Measurements from ENCODE around the gene PAK3. TPM values are rescaled to one million over a fixed set of nuclear protein-coding genes. Genes with fewer than 3 reads are reported as not detected.

Gene PAK3
- 119 TPM for total RNA-seq

DNA sequence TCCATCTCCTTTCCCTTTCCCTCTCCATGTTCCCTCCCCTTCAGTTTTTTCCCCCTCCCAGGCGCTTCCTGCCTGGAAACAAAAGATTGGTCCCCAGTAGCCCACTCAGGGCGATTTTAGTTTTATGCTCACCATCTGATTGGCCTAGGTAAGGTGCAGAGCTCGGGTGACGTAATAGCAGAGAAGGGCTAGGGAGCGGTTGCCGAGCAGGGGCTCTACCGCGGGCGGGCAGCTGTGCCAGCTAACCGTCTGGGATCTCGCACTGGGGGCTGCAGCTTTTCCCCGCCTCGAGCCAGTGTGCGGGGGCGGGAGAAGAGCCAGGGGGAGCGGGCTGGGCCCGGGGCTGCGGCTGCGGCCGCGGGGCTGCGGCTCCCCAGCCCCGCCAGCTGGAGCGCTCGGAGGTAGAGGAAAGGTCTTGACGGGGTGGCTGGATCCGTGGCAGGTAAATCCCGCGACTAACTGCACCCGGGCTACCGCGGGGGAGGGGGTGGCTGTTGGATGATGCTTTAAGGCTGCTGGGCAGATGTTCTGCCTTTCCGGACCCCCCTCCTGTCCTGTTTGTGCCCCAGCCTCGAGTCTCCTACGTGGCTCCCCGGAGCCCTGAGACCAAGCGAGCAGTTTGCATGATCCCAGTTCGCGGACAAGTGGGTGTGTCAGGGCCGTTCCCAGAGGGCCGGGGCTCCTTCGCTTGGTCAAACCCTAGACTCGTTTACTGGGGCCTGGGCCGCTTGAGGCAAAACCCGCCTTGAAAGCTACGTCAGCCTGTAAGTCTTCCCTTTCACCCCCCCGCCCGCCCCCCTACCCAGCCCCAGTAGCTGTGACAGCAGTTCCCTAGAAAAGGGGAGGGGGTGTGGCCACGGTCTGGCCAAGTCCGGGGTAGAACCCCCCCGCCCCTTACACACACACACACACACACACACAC, at the start of gene PAK3:
Gene PAK3, plus strand, starts transcription at position 218 of the 922 bp plus-strand sequence. CDS start 26,913 bp downstream, outside the sequence.
- DNase-seq: peak; percentile 26

DNA sequence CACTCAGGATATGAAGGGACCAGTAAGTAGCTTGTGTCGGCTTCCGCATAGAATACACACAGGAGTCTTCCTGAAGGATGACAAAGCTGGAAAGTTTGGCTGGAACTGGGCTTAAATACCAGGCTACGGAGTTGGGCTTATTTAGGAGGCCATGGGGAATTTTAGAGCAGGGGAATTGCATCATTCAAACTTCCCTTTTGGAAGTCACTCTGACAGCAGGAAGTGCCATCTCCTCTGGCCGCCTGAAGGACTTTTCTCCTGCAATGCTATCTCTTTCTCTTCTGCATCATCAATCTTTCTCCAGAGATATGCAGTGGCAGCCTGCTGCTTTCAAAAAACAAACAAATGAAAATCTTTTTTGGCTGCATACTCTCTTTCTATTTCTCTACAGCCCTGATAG, 48.4 kb upstream of the PAK3 start:
- no peak for DNase-seq

GRCh38 chrX:111052478-111052877, 43.5 kb upstream of the PAK3 start:
- DNase-seq: no peak

DNA sequence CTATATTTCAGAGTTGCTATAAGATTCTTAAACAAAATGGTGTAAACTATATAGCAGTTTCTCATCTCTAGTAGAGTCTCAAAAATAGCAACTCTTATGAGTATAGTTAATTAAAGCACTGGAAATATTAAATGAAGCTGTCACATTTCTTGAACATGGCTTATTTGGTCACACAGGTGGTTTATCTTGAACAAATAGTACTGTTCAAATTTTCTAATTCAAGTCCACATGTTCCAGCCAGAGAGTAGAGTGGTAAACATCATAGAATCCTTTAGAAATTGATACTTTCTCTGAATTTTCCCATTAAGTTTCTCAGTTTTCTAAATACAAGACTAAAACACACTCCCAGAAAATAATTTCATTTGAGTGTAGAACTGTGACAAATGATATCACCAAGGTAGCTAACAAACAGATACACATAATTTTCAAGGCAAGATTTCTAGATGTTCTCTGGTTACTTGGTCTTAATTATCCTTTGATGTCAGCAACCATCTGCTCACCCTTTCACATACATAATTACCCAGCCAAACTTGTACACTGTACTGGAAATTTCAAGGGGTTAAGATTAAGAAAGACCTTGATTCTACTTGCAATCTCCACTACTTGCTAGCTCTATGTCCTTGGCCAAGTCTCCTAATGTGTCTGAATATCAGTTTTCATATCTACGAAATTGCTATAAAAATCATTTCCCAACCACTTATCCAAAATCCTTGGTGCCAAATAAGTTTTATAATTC, 24.3 kb upstream of the PAK3 start:
- no peak for DNase-seq

- DNase-seq: no peak
These were observed 12.9 kb upstream of the PAK3 start for GRCh38 chrX:111083081-111083480.

- DNase-seq: no peak
These were observed 9.4 kb upstream of the PAK3 start for GRCh38 chrX:111086591-111087006.

DNA sequence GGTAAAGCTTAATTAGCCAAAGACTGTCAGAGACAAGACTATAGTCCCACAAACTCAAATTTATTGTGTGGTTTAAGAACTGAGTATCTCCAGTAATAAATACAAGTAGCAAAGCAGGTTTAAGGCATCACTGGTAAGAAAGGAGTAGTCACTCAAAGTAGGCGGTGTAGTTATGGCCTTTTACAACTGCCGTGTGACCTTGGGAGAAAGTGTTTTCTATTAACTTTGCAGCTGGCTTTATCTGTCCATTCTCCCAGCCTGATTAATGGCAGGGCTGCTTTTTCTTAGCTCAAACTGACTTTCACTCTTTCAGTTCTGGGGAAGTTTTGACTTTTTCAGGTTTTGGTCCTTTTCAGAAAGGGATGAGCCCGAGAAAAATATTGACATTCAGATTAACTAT, 7.4 kb upstream of the PAK3 start:
- no peak for DNase-seq

DNA sequence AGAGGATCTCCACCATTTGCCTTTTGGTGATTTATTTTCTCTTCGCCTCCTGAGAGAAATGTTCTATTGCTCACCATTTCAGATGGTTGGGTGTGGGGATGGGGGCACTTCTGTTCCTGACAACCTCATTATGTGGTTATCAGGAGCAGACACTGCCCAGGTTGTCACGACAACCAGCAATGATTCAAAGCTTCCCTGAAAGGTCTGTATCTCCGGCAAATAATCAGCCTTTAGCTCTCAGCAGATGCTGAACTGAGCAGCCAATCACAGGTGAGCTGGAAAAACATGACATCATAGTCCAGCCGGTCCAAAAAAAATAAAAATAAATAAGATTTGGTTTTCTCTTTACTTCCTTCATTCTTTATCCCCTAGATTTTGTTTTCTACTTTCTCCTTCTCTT, 5.5 kb upstream of the PAK3 start:
- DNase-seq: no peak

- peak; percentile 5 for DNase-seq
These were observed 2.9 kb downstream of the PAK3 start for GRCh38 chrX:111098874-111099273.

DNA sequence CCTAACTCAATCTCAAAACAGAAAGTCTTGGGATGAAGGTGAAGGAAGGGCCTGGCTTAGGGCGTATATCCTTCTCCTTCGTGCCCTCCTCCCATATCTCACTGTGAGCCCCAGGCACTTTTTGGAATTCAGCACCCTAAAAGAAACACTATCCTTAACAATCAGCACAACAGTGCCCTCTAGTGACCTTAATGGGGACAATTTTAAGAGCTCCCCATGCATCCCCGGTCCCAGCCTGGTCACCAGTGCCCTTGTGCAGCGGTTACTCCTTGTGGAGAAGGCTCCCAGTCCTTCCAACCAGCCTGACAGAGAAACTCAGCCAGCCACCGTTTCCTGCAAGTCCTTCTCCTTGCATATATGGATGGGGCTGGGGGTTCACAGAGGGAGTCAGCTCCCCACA, 4.2 kb downstream of the PAK3 start:
- no peak for DNase-seq

- no peak for DNase-seq
These were observed 5.6 kb downstream of the PAK3 start for GRCh38 chrX:111101580-111101979.

GRCh38 chrX:111102636-111103035, 6.6 kb downstream of the PAK3 start:
- DNase-seq: no peak

DNA sequence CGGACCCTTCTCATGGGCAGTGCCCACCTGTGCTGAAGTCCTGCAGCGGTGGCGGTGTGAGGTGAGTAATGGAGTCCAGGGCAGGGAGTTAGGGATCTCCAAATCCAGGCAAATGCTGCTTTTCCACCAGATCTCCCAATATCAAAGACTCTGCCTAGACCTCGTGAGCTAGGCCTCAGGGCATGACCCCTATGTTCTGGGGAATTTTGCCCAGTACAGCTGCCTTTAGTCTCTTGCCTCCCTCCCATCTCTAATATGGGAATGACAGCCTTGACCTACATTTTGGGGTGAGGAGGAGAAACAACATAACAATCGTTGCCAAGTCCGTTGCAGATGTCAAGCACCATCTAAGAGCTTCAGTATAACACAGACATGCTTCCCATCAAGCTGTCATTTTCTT, 7.3 kb downstream of the PAK3 start:
- DNase-seq: no peak

- no peak for DNase-seq
These were observed 14.2 kb downstream of the PAK3 start for GRCh38 chrX:111110098-111110775.

GRCh38 chrX:111114806-111115205, 18.8 kb downstream of the PAK3 start:
- DNase-seq: no peak

GRCh38 chrX:111116666-111117065, 20.7 kb downstream of the PAK3 start:
- no peak for DNase-seq

- no peak for DNase-seq
These were observed 23.4 kb downstream of the PAK3 start for GRCh38 chrX:111119341-111119740.

- DNase-seq: no peak
These were observed 27.1 kb downstream of the PAK3 start for GRCh38 chrX:111123125-111123524.

- DNase-seq: no peak
These were observed 27.7 kb downstream of the PAK3 start for GRCh38 chrX:111123606-111124179.

DNA sequence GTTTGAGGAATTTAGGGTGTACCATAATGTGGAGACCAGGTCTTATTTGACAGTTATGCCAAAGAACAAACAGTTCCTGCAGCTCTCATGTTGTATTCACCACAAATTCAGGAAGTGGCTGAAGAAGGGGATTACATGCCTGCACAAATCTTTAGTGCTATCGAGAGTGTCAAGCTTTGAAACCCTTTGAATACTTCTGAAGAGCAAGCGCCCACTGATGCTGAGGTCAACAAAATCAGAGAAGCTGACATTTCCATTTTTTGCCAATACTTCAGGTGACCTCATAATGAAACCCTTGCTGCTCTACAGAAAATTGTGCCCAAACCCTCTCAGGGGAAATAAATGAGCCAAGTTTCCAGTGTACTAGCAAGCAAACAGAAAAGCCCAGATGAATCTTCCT, 28.4 kb downstream of the PAK3 start:
- no peak for DNase-seq

- DNase-seq: no peak
These were observed 31.0 kb downstream of the PAK3 start for GRCh38 chrX:111127038-111127437.

DNA sequence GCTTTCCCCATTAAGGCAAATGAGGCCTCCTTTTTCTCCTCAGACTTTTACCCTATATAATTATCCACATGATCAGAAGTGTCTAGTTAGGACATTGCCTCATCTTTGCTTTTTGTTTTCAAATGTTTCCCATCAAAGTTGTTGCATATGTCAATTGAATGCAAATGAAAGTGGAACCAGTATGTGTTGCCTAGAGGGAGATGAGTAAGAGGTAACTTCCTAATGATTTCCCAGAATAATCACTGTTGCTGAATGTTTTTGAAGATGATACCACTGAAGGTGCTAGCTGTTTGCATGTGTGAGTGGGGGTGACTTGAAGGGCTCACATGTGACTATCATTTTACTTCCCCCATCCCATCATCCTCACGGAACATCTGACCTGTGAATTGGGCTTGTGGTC, 33.9 kb downstream of the PAK3 start:
- DNase-seq: no peak

DNA sequence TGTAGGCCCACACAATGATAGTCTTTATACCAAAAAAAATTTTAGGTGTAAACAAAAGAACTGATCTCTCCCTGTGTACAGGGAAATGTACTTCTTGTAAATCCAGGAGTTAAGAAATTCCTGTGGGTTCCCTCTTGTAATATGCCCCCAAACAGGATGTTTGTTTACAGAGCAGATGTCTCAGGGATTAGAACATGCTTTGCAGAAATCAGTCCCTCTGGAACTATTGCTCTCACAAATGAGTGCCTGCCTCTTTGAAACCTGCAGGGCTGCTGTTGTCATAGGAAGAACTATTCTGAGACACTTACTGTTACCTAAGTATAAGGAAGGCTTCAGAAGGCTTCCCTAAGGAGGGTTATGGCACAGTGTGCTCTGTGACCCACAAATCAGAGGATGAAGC, 35.6 kb downstream of the PAK3 start:
- no peak for DNase-seq
